GM12873 (cell line): Measurements from ENCODE around the gene PXK.

ENCODE experiments used
- CTCF ChIP-seq: IDR thresholded peaks from 2 replicates; pipeline ENCODE4 v1.5.1; 2012; ENCODE audit warnings: low read depth, mild to moderate bottlenecking, moderate library complexity, low read length, control low read depth; ENCODE audit not compliant: insufficient read depth; ENCODE audit errors: missing control alignments

Gene PXK

DNA sequence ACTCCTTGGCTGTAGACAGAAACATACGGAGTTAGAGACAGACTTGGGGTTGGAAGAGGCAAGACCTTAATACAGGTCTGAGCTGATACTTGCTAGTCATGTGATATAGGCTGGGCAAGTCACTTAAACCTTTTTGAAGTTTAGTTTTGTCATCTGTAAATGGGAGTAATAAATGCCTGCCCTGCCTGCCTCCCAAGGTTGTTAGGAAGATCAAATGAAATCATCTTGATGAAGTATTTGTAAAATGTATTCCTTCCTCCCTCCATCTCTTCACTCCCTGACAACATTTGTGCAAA is 2.9 kb downstream of the PXK start:
- no peak for TF ChIP-seq CTCF

- TF ChIP-seq CTCF = no peak
These were observed 3.6 kb downstream of the PXK start for GRCh38 chr3:58336135-58336882.

DNA sequence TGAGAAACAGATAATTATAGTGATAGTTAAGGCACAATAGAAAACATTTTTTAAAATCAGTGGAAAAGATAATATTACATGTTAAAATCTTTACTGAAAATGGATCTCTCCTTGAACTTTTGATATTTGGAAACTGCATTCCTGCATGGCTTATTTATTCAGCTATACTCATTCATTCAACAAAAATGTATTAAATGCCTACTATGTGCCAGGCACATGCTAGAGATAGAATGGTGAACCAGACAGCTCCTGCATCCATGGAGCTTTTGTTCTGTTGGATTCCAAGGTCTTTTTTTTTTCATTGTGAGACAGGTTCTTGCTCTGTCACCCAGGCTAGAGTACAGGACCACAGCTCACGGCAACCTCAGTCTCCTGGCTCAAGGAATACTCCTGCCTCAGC is 4.5 kb downstream of the PXK start:
- TF ChIP-seq CTCF = no peak

- TF ChIP-seq CTCF = no peak
These were observed 8.0 kb downstream of the PXK start for GRCh38 chr3:58340594-58341244.

GRCh38 chr3:58341376-58341775 is 8.7 kb downstream of the PXK start:
- TF ChIP-seq CTCF = no peak

DNA sequence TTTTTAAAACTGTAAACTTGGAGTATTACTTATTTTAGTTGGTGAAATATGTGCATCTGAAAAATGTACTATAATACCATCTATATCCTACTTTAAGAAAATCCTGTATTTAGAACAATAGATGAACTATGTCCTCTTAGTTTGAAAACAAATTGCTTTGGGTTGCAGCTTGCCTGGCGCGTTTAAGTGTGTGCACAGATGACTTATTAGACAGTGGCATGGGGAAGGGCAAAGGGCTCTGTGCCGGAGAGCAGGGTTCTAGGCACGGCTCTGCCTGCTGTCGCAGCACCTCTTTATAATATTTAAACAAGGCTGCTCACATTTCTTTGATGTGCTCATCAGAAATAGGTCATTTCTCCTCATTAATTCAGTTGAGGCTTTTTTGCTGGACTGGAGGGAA is 10.0 kb downstream of the PXK start:
- no peak for TF ChIP-seq CTCF

GRCh38 chr3:58345457-58345856 is 12.8 kb downstream of the PXK start:
- no peak for TF ChIP-seq CTCF
